GM21360 (cell line): ENCODE data around the gene B2M.
"Not testable (repeated sequence)": the region's sequence is repeated elsewhere in the genome, so short reads cannot be mapped to it uniquely, and the experiment has no call there.

Experiments
- ATAC-seq: cut with Tn5 transposase; IDR thresholded peaks from one replicate; pipeline ENCODE4 v1.9.1; 2021; ENCODE audit warnings: mild to moderate bottlenecking, moderate library complexity; ENCODE audit not compliant: unreplicated experiment

The B2M gene

GRCh38 chr15:44720460-44721176, 9.3 kb downstream of the B2M start:
- no peak for ATAC-seq

- no peak for ATAC-seq
Measured at GRCh38 chr15:44722011-44722410, 10.7 kb downstream of the B2M start.

GRCh38 chr15:44726136-44726535, 14.8 kb downstream of the B2M start:
- no peak for ATAC-seq

- ATAC-seq: peak; percentile 38
Measured at GRCh38 chr15:44726568-44727484, 15.5 kb downstream of the B2M start.

- no peak for ATAC-seq
Measured at GRCh38 chr15:44727485-44728231, 16.3 kb downstream of the B2M start.

- ATAC-seq: not testable (repeated sequence)
Measured at GRCh38 chr15:44728232-44728575, 16.9 kb downstream of the B2M start.

- ATAC-seq: peak; percentile 66
Measured at GRCh38 chr15:44728576-44729407, 17.5 kb downstream of the B2M start.

GRCh38 chr15:44729408-44730127, 18.3 kb downstream of the B2M start:
- no peak for ATAC-seq

GRCh38 chr15:44734839-44735481, 23.6 kb downstream of the B2M start:
- no peak for ATAC-seq

- ATAC-seq: no peak
Measured at GRCh38 chr15:44735482-44736180, 24.3 kb downstream of the B2M start.

GRCh38 chr15:44736181-44736765, 25.0 kb downstream of the B2M start, which contains the start of gene TRIM69:
Gene TRIM69 (plus strand): TSS chr15:44736528. CDS start chr15:44736705, 177 bp downstream.
- no peak for ATAC-seq

GRCh38 chr15:44738340-44738984, 27.1 kb downstream of the B2M start:
- ATAC-seq: no peak

- not testable (repeated sequence) for ATAC-seq
Measured at GRCh38 chr15:44739222-44739847, 28.0 kb downstream of the B2M start.

GRCh38 chr15:44743454-44743853, 32.1 kb downstream of the B2M start:
- not testable (repeated sequence) for ATAC-seq

- no peak for ATAC-seq
Measured at GRCh38 chr15:44753345-44753744, 42.0 kb downstream of the B2M start.

GRCh38 chr15:44763187-44763586, 51.9 kb downstream of the B2M start:
- no peak for ATAC-seq

- ATAC-seq: no peak
Measured at GRCh38 chr15:44763848-44764247, 52.5 kb downstream of the B2M start.
